Mucosa of rectum (tissue), 2 donors: Measurements from ENCODE around the gene NELFA.
A peak's percentile ranks its signal among the peaks of the same experiment; 100 is the strongest.
"Not testable (repeated sequence)": the region's sequence is repeated elsewhere in the genome, so short reads cannot be mapped to it uniquely, and the experiment has no call there.

ENCODE experiments used
- H3K27ac ChIP-seq, 2 donors: one replicate each; pipeline ENCODE4 v1.7.0; 2013; ENCODE audit warnings: inconsistent platforms in 2 of 2, low read depth in 2 of 2, low read length in 2 of 2
- H3K27me3 ChIP-seq, 2 donors: one replicate each; pipeline ENCODE4 v1.7.0; 2013; ENCODE audit warnings: low read length in 2 of 2; ENCODE audit not compliant: control insufficient read depth in 2 of 2, insufficient read depth in 2 of 2
- H3K36me3 ChIP-seq, 2 donors: one replicate each; pipeline ENCODE4 v1.7.0; 2013; ENCODE audit warnings: low read length in 2 of 2; ENCODE audit not compliant: control insufficient read depth in 2 of 2, insufficient read depth in 2 of 2
- H3K4me1 ChIP-seq, 2 donors: one replicate each; pipeline ENCODE4 v1.7.0; 2013; ENCODE audit warnings: low read length in 2 of 2, mild to moderate bottlenecking in 1 of 2; ENCODE audit not compliant: control insufficient read depth in 2 of 2, insufficient read depth in 2 of 2
- H3K4me3 ChIP-seq, 2 donors: one replicate each; pipeline ENCODE4 v1.7.0; 2013; ENCODE audit warnings: low read length in 2 of 2
- H3K9ac ChIP-seq, 2 donors: one replicate each; pipeline ENCODE4 v1.7.0; 2013; ENCODE audit warnings: low read length in 2 of 2, low read depth in 1 of 2, mild to moderate bottlenecking in 1 of 2
- H3K9me3 ChIP-seq, 2 donors: one replicate each; pipeline ENCODE4 v1.7.0; 2013; ENCODE audit warnings: low read length in 2 of 2; ENCODE audit not compliant: control insufficient read depth in 2 of 2
- donor health status: healthy.
- donor health status: Normal muscosa, but diverticular disease.

The NELFA gene

GRCh38 chr4:2040391-2041238 is 31.8 kb upstream of the NELFA start:
- Histone ChIP-seq H3K4me1 (peaks cover 13 to 19% of the 10 kb centered on the region in 2 donors), H3K27me3 (peaks cover 0 to under 1% of the 10 kb centered on the region in 2 donors), H3K4me3 (peak overlapping the region; percentile 70 to 74), H3K36me3 (no peaks in the 10 kb centered on the region), H3K9ac (no peak overlapping the region), H3K27ac (no peak overlapping the region), H3K9me3 (no peaks in the 10 kb centered on the region)

GRCh38 chr4:2036866-2037265 is 28.1 kb upstream of the NELFA start:
- Histone ChIP-seq H3K9me3 (no peaks in the 10 kb centered on the region), H3K4me1 (peaks cover 15 to 19% of the 10 kb centered on the region in 2 donors), H3K4me3 (peak overlapping the region; percentile 83 to 85), H3K36me3 (no peaks in the 10 kb centered on the region), H3K27me3 (peaks cover 0 to 3% of the 10 kb centered on the region in 2 donors), H3K9ac (peak overlapping the region; percentile 61 to 64), H3K27ac (peak overlapping the region; percentile 92 to 93)

GRCh38 chr4:2036327-2036726 is 27.6 kb upstream of the NELFA start:
- Histone ChIP-seq H3K27me3 (peaks cover 0 to 3% of the 10 kb centered on the region in 2 donors), H3K4me3 (peak overlapping the region; percentile 83 to 85), H3K9ac (peak overlapping the region; percentile 63 to 64), H3K4me1 (peaks cover 10 to 14% of the 10 kb centered on the region in 2 donors), H3K9me3 (no peaks in the 10 kb centered on the region), H3K36me3 (no peaks in the 10 kb centered on the region), H3K27ac (peak overlapping the region; percentile 92 to 93)

GRCh38 chr4:2031161-2031560 is 22.4 kb upstream of the NELFA start:
- H3K4me3 ChIP-seq, H3K27me3 ChIP-seq, H3K4me1 ChIP-seq, H3K27ac ChIP-seq, H3K36me3 ChIP-seq, H3K9ac ChIP-seq, H3K9me3 ChIP-seq: not testable (repeated sequence)

- not testable (repeated sequence) for H3K36me3 ChIP-seq, H3K9me3 ChIP-seq, H3K9ac ChIP-seq, H3K4me3 ChIP-seq, H3K27me3 ChIP-seq, H3K27ac ChIP-seq, H3K4me1 ChIP-seq
These were observed 18.3 kb upstream of the NELFA start for GRCh38 chr4:2027120-2027519.

- Histone ChIP-seq H3K4me3 (no peak overlapping the region), H3K27ac (no peak overlapping the region), H3K36me3 (no peaks in the 10 kb centered on the region), H3K9me3 (no peaks in the 10 kb centered on the region), H3K27me3 (peaks cover 0 to 3% of the 10 kb centered on the region in 2 donors), H3K9ac (no peak overlapping the region), H3K4me1 (no peaks in the 10 kb centered on the region)
These were observed 17.0 kb upstream of the NELFA start for GRCh38 chr4:2025817-2026216.

- Histone ChIP-seq H3K4me3 (no peak overlapping the region), H3K4me1 (no peaks in the 10 kb centered on the region), H3K9ac (no peak overlapping the region), H3K9me3 (no peaks in the 10 kb centered on the region), H3K27me3 (peaks cover 0 to 3% of the 10 kb centered on the region in 2 donors), H3K27ac (no peak overlapping the region), H3K36me3 (no peaks in the 10 kb centered on the region)
These were observed 15.9 kb upstream of the NELFA start for GRCh38 chr4:2024683-2025082.

GRCh38 chr4:2021358-2022018 is 12.7 kb upstream of the NELFA start:
- H3K27me3 ChIP-seq, H3K36me3 ChIP-seq: not testable (repeated sequence)

GRCh38 chr4:2015008-2015407 is 6.2 kb upstream of the NELFA start:
- no peaks in the 10 kb centered on the region for H3K36me3 ChIP-seq
- no peak overlapping the region for H3K27ac ChIP-seq
- H3K4me3 ChIP-seq = no peak overlapping the region
- no peak overlapping the region for H3K9ac ChIP-seq
- no peaks in the 10 kb centered on the region for H3K27me3 ChIP-seq
- no peaks in the 10 kb centered on the region for H3K9me3 ChIP-seq
- H3K4me1 ChIP-seq = peaks cover 0 to 3% of the 10 kb centered on the region in 2 donors

More at GRCh38 chr4:2021358-2022018, 12.7 kb upstream of the NELFA start:
- H3K9me3 ChIP-seq, H3K27ac ChIP-seq, H3K4me3 ChIP-seq, H3K9ac ChIP-seq, H3K4me1 ChIP-seq: not testable (repeated sequence)

GRCh38 chr4:2011583-2011982 is 2.8 kb upstream of the NELFA start:
- Histone ChIP-seq H3K9ac (no peak overlapping the region), H3K4me1 (peaks cover 3 to 12% of the 10 kb centered on the region in 2 donors), H3K9me3 (no peaks in the 10 kb centered on the region), H3K27me3 (no peaks in the 10 kb centered on the region), H3K27ac (no peak overlapping the region), H3K36me3 (no peaks in the 10 kb centered on the region), H3K4me3 (no peak overlapping the region)
